GM12878 (cell line): ENCODE measurements around the gene EYA2.

Experiments
- ASH2L ChIP-seq: fragments of 300-600, 200-600 bp; sonication (generic); IDR thresholded peaks from 2 replicates; pipeline ENCODE4 v1.6.1; 2017; ENCODE audit warnings: low read depth, mild to moderate bottlenecking, borderline replicate concordance
- DPF2 ChIP-seq: fragments of 450-650 bp; IDR thresholded peaks from 2 replicates; pipeline ENCODE4 v1.6.1; 2017; ENCODE audit warnings: mild to moderate bottlenecking
- MYC ChIP-seq: IDR thresholded peaks from 2 replicates; pipeline ENCODE4 v1.6.1; 2011; ENCODE audit warnings: mild to moderate bottlenecking, low read length, moderate library complexity, inconsistent platforms; ENCODE audit not compliant: insufficient read depth, insufficient replicate concordance, insufficient read length, severe bottlenecking
- SMAD1 ChIP-seq: fragments of 450-650 bp; IDR thresholded peaks from 2 replicates; pipeline ENCODE4 v1.6.1; 2018; ENCODE audit warnings: mild to moderate bottlenecking, low read depth; ENCODE audit not compliant: partially characterized antibody

DNA sequence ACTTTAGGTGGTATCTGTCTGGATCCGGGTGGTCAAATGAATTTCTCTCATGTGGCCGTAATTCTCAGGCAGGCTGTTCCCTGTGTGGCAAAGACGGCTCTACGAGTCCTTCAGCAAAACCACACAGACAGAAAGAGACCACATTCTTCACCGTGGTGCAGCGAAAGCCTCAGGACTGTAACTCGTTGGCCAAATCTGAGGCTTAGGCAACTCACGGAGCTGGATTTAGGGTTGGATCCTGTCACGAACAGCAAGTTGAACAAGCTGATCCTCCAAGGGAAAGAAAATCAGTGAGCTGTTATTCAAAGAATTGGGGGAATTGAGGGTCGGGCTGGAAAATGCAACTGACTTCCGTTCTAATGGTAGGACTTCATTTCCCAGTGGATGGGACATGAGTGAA lies 294.4 kb downstream of the EYA2 start:
- TF ChIP-seq ASH2L (no peak), MYC (no peak), DPF2 (no peak), SMAD1 (no peak)
